GM18858 (cell line): ENCODE results near the gene EGF.

Experiments
- ATAC-seq: cut with Tn5 transposase; IDR thresholded peaks from one replicate; pipeline ENCODE4 v1.9.1; 2021; ENCODE audit not compliant: unreplicated experiment

EGF gene

DNA sequence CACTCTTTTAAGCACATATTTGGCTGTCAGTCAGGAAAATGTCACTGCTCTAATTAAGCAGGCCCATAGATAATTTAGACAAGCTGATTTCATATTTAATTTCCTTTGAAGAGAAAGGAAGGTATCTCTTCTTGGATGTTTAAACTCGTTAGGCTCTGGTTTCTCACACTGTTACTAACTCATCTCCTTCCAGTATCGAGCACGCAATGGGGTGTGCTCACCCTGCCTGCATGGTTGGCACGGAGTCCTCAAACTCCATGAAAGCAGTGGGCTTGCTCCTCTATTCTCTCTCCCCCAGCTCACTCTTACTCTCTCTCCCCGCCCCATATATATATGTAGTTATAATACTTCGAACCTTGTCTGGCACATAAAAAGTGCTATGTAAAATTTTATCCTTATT, 76.9 kb downstream of the EGF start:
- ATAC-seq: no peak

- peak; percentile 60 for ATAC-seq
These were observed 77.9 kb downstream of the EGF start for GRCh38 chr4:109990261-109991257.

- no peak for ATAC-seq
These were observed 80.4 kb downstream of the EGF start for GRCh38 chr4:109993116-109993515.

- peak; percentile 71 for ATAC-seq
These were observed 81.7 kb downstream of the EGF start for GRCh38 chr4:109994415-109994827.

GRCh38 chr4:109996526-109996925, 83.8 kb downstream of the EGF start:
- ATAC-seq: no peak

GRCh38 chr4:109998867-109999584, 86.3 kb downstream of the EGF start:
- peak; percentile 29 for ATAC-seq

DNA sequence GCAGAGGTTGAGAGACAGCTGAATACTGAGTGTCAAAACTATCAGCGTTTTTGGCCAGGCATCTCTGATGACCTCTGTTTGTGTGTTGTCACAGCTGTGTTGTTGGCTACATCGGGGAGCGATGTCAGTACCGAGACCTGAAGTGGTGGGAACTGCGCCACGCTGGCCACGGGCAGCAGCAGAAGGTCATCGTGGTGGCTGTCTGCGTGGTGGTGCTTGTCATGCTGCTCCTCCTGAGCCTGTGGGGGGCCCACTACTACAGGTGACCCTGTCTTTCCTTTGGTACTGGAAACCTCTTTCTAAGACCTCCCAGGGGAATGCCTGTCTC, 86.9 kb downstream of the EGF start:
- no peak for ATAC-seq

DNA sequence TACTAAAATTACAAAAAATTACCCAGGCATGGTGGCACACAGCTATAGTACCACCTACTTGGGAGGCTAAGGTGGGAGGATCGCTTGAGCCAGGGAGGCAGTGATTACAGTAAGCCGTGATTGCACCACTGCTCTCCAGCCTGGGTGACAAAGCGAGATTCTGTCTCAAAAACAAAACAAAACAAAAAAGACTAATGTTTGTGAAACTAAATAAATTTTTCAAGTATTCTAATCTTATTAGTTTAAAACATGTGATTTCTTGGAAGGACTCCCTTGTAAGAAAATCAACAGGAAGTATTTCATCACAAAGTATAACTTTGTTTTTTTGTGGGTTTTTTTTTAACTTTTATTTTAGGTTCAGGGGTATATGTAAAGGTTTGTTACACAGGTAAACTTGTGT, 89.6 kb downstream of the EGF start:
- no peak for ATAC-seq

- no peak for ATAC-seq
These were observed 90.9 kb downstream of the EGF start for GRCh38 chr4:110003401-110004187.

- no peak for ATAC-seq
These were observed 91.9 kb downstream of the EGF start for GRCh38 chr4:110004556-110004955.

GRCh38 chr4:110005461-110006056, 92.9 kb downstream of the EGF start:
- ATAC-seq: peak; percentile 92

GRCh38 chr4:110007217-110007616, 94.5 kb downstream of the EGF start:
- ATAC-seq: no peak

- ATAC-seq: no peak
These were observed 95.9 kb downstream of the EGF start for GRCh38 chr4:110008540-110008939.

GRCh38 chr4:110009550-110009949, 96.9 kb downstream of the EGF start:
- ATAC-seq: no peak

- ATAC-seq: no peak
These were observed 98.1 kb downstream of the EGF start for GRCh38 chr4:110010797-110011196.

GRCh38 chr4:110012917-110013316, 100.2 kb downstream of the EGF start:
- ATAC-seq: no peak

DNA sequence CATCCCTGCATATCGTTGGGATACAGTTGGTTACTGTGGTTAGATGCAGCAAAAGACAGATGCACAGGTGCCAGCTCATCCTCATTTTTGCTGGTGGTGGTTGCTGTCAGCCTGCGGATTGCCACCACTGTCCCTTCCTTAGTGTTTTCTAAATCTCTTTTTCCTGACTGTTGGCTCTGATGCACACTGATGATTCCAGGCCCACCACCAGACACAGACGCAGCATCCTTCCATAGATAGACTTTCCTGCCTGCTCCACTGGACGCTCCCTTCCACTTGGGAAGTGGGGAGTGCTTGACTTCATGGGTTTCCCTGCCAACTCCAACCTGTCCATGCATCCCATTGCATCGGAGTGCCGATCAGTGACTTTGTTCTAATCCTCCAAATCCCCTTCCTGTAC, 101.5 kb downstream of the EGF start:
- no peak for ATAC-seq

DNA sequence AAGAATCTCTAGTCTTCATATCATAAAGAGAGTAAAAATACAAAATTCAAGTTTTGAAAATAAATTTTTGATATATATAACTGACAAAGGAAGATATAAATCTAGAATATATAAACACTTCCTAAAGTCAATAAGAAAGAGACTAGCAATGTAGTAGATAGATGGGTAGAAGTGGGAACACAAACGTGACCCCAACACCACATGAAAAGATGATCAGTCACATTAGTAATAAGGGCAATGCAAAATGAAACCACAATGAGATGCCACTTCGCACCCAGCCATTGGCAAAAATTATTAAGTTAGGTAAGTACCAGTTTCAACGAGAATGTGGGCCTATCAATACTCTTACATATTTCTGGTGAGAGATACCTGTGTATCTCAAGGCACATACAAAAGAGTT, 106.5 kb downstream of the EGF start:
- no peak for ATAC-seq

- no peak for ATAC-seq
These were observed 107.5 kb downstream of the EGF start for GRCh38 chr4:110020139-110020538.

DNA sequence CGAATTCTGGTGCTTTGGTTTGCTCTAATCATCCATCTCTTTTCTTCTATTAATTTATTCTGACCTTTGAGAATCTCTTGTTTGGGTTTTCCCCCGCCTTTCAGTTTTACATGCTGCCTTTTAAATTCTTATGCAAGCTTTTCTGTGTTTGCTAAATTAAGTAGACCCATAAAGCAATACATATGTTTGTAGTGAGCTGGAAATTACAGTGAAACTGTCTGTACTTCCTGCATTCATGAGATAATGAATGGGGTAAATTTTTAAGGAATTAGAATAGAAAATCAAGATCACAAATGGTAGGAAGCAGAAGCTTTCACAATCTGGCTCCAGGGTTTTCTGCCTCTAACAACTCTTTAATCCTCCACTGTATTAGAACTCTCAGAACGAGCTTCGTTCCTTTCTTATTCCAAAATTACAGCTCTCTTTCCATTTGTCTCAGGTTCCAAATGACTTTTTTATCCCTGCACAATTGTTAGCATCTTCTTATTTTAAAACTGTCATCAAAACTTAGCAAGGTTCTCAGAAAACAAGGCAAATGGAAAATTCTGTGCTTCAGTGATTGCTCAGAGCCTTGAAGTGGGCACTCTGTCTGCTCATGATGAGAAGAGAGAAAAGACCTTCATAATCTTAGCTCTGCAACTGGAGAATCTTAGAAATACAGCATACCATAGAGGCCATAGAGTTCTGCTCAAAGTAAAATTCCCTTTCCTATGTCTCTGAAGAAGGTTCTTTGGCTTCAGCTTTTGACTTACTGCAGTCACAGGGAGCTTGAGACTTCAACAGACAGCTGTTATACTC, 108.2 kb downstream of the EGF start:
- no peak for ATAC-seq
